GM12872 (cell line): ENCODE measurements around the gene BTNL9.

Experiments
- CTCF ChIP-seq: IDR thresholded peaks from 3 replicates; pipeline ENCODE4 v1.5.1; 2011; ENCODE audit warnings: low read depth, mild to moderate bottlenecking, low read length, moderate library complexity; ENCODE audit not compliant: insufficient read depth

Gene BTNL9

GRCh38 chr5:181054138-181054537, 14.1 kb downstream of the BTNL9 start:
- no peak for TF ChIP-seq CTCF

GRCh38 chr5:181054871-181055459, 14.9 kb downstream of the BTNL9 start:
- no peak for TF ChIP-seq CTCF

- TF ChIP-seq CTCF, result no peak
Measured at GRCh38 chr5:181056431-181056830, 16.4 kb downstream of the BTNL9 start.

GRCh38 chr5:181058321-181058720, 18.3 kb downstream of the BTNL9 start:
- no peak for TF ChIP-seq CTCF

- no peak for TF ChIP-seq CTCF
Measured at GRCh38 chr5:181058786-181059296, 18.8 kb downstream of the BTNL9 start.

GRCh38 chr5:181059297-181060230, 19.5 kb downstream of the BTNL9 start:
- no peak for TF ChIP-seq CTCF

- TF ChIP-seq CTCF, result no peak
Measured at GRCh38 chr5:181060231-181060590, 20.1 kb downstream of the BTNL9 start.
